ENCODE data around the gene FBXW7.

GRCh38 chr4:152346526-152346925 lies 189.4 kb downstream of the FBXW7 start:
- TF ChIP-seq CTCF (conservative IDR thresholded peaks at IDR 0.05) (no peak), ZFX (IDR thresholded peaks at IDR 0.05) (no peak)

Data from C4-2B (cell line).